GM08714 (cell line): Measurements from ENCODE around the gene STARD3.
"Not testable (repeated sequence)": the region's sequence is repeated elsewhere in the genome, so short reads cannot be mapped to it uniquely, and the experiment has no call there.

Experiments
- H3K4me3 ChIP-seq: fragments of 200-500 bp; sonication (Bioruptor generic); 2 replicates; pipeline ENCODE4 v1.5.1; 2014; ENCODE audit warnings: mild to moderate bottlenecking, low read length, inconsistent platforms
- ZNF274 ChIP-seq: IDR thresholded peaks from 2 replicates; pipeline ENCODE4 v1.6.1; 2012; ENCODE audit warnings: mild to moderate bottlenecking, low read depth, low read length

The STARD3 gene

DNA sequence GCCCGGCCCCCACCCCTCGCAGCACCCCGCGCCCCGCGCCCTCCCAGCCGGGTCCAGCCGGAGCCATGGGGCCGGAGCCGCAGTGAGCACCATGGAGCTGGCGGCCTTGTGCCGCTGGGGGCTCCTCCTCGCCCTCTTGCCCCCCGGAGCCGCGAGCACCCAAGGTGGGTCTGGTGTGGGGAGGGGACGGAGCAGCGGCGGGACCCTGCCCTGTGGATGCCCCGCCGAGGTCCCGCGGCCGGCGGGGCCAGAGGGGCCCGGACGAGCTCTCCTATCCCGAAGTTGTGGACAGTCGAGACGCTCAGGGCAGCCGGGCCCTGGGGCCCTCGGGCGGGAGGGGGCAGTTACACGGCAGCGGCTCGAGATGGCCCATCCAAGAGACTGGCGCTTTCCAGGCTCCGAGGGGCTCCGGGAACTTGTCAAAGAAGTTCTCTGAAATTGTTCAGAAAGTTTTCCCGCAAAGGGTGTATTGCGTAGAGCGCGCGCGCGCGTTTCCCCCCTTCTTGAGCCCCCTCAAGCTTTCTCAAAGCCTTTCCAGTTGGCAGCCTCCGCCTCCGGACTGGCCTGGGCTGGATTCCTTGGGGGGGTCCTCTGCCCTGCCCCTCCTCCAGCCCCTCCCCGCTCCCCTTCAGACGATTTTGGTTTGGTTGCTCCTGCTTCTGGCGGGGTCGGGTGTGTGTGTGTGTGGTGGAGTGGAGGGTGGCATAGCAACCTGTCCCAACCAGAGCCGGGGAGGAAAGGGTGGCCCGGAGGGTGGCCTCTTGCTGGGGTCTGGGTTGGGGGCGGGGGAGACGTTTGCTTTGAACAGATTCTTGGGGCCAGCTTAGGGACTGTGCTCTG, 63.4 kb downstream of the STARD3 start:
- no peak overlapping the region; the same call in 1 of the 2 replicates for H3K4me3 ChIP-seq
- no peak for TF ChIP-seq ZNF274

DNA sequence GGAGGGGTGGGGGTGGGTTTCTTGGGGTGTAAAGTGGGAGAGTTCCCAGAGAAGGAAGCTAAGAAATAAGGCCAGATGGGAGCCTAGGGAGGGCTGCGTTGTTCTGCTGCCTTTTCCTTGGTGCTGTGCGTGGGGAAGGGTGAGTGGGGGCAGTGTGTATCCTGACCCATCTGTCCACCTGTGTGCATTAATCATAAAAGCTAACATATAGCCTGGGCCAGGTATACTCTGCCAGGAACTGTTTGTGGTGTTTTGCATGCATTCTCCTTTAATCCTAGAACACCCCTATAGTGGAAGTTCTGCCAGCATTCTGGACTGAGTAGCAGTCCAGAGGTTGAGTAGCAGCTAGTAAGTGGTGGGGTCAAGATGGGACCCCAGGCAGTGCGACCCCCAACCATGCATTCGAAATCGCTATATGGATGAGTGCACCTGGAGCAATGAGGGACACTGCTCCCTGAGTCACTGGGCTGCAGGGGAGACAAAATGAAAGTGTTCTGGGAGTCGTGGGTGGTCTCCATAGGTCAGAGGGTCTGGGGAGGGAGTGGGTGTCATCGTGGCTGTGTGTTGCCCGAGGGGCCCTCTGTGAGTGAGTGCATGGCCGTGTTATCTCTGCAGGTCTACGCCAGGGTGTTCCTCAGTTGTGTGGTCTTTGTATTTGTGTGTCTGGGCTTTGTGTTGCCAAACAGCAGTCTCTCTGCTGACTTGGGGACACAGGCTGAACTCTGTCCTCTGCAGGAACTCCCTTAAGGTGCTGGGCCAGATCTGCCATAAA, 64.3 kb downstream of the STARD3 start:
- TF ChIP-seq ZNF274, result no peak
- no peak overlapping the region for H3K4me3 ChIP-seq

GRCh38 chr17:39701784-39702422, 65.0 kb downstream of the STARD3 start:
- no peak for TF ChIP-seq ZNF274
- H3K4me3 ChIP-seq, result no peak overlapping the region

GRCh38 chr17:39702901-39703893, 66.3 kb downstream of the STARD3 start:
- no peak for TF ChIP-seq ZNF274
- H3K4me3 ChIP-seq, result no peak overlapping the region

DNA sequence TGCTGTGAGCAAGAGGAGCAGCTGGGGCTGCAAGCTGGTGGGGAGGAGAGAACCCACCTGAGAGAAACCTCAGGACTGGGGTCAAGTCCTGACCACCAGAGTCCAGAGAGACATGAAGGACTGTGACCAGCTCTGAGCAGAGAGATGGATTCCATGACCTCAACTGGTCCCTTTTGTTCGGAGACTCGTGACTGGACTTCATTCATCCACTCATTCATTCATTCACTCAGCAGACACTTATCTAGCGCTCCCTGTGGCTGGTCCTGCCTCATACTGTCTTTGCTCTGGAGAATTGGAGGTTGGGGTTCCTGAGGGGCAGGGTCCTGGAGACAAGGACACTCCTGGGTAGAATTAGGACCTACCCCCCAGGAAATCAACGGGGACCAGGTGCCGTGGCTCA, 67.0 kb downstream of the STARD3 start:
- H3K4me3 ChIP-seq, result no peak overlapping the region
- TF ChIP-seq ZNF274, result no peak

GRCh38 chr17:39704821-39705551, 68.0 kb downstream of the STARD3 start:
- no peak overlapping the region for H3K4me3 ChIP-seq
- no peak for TF ChIP-seq ZNF274

GRCh38 chr17:39705786-39706348, 68.9 kb downstream of the STARD3 start:
- no peak for TF ChIP-seq ZNF274
- H3K4me3 ChIP-seq, result no peak overlapping the region

DNA sequence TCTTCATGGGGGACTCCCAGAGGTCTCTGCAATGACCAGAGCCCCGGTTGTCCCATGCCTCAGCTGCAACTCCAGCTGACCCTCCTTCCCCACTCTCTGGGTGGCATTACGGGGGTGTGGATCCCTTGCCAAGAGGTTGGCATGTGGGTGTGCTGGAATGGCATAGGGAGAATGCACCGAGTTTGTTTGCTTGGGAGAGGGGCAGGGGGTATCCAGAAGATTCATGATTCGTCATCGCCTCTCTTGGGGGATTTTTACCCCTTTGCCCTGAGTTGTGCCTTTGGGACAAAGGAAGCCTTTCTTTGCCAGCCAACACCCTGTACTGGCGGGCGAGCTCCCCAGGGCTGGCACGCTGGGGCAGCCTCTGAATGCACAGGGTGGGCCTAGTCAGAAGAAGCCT, 69.4 kb downstream of the STARD3 start:
- no peak overlapping the region for H3K4me3 ChIP-seq
- no peak for TF ChIP-seq ZNF274

- TF ChIP-seq ZNF274, result no peak
- no peak overlapping the region for H3K4me3 ChIP-seq
These were observed 70.0 kb downstream of the STARD3 start for GRCh38 chr17:39706921-39707337.

DNA sequence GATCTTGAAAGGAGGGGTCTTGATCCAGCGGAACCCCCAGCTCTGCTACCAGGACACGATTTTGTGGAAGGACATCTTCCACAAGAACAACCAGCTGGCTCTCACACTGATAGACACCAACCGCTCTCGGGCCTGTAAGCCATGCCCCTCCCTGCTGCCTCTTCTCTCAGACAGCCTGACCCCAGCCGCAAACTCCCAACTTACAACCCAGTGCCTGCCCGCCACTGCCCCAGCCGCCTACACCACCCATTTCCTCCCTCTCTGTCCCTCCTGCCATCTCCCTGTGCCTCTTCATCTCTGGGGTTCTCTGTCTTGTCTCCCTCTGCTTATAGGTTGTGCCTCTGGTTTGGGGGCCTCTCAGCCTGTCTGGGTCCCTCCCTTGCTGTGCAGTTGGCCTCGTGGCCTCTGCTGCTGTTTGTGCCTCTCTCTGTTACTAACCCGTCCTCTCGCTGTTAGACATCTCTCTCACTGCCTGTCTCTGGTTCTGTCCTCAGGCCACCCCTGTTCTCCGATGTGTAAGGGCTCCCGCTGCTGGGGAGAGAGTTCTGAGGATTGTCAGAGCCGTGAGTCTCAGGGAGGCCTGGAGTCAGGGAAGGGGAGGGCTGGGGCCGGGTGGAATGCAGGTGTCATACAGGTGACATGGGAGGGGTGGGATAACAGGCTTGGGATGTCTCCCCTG, 72.5 kb downstream of the STARD3 start:
- no peak overlapping the region for H3K4me3 ChIP-seq

GRCh38 chr17:39709998-39710964, 73.3 kb downstream of the STARD3 start:
- H3K4me3 ChIP-seq, result no peak overlapping the region
- TF ChIP-seq ZNF274, result no peak

More for the DNA sequence above, 72.5 kb downstream of the STARD3 start:
- TF ChIP-seq ZNF274, result no peak

GRCh38 chr17:39711071-39711470, 74.1 kb downstream of the STARD3 start:
- H3K4me3 ChIP-seq, result not testable (repeated sequence)
